ENCODE measurements around the gene SWAP70. TPM values are rescaled to one million over a fixed set of nuclear protein-coding genes. Genes with fewer than 3 reads are reported as not detected.

The SWAP70 gene
- total and polyA plus RNA-seq, 9 of the 15 experiments (the other 6 are each of a cell fraction or from before 2014, with no cell fraction given), result 1.7 to 4.9 (median 3.9) TPM

Other genes starting within 250 kb of the SWAP70 start
- gene ZNF143, start 203.1 kb upstream of the SWAP70 start, total RNA-seq (2014; rRNA removed), result 17.3 and 23.6 TPM in 2 replicates
- 29.8 and 32.9 TPM in 2 replicates for gene ZNF143, start 203.1 kb upstream of the SWAP70 start, total RNA-seq (2014; rRNA removed; fragmentation: Illumina TruSeq; extraction: Trizol)
- gene ZNF143, start 203.1 kb upstream of the SWAP70 start, total RNA-seq (2015; rRNA removed; fragmentation: Illumina TruSeq; extraction: Trizol), result 25.6 and 27.1 TPM in 2 replicates
- gene ZNF143, start 203.1 kb upstream of the SWAP70 start, total RNA-seq (2021), result 26.2 and 30.4 TPM in 2 replicates
- 55.6 and 58.5 TPM in 2 replicates for gene ZNF143, start 203.1 kb upstream of the SWAP70 start, polyA plus RNA-seq (2011; rRNA removed)
- gene ZNF143, start 203.1 kb upstream of the SWAP70 start, polyA plus RNA-seq (2014; fragmentation: Illumina TruSeq; extraction: Trizol), result 21.5 and 28.2 TPM in 2 replicates
- 10 to 100 TPM; 18.4 to 34.4 TPM for gene ZNF143, start 203.1 kb upstream of the SWAP70 start, polyA plus RNA-seq (2014; fragmentation: Nextera tagmentation; extraction: Ambion mirVana)
- gene ZNF143, start 203.1 kb upstream of the SWAP70 start, polyA plus RNA-seq (2014; rRNA removed), result 16.8 and 19.8 TPM in 2 replicates
- gene WEE1, start 90.4 kb upstream of the SWAP70 start, total RNA-seq (2014; rRNA removed), result 62.9 and 66.8 TPM in 2 replicates
- gene WEE1, start 90.4 kb upstream of the SWAP70 start, total RNA-seq (2014; rRNA removed; fragmentation: Illumina TruSeq; extraction: Trizol), result 73.2 and 80.9 TPM in 2 replicates
- gene WEE1, start 90.4 kb upstream of the SWAP70 start, total RNA-seq (2015; rRNA removed; fragmentation: Illumina TruSeq; extraction: Trizol), result 61.6 and 67.4 TPM in 2 replicates
- 82.1 and 82.7 TPM in 2 replicates for gene WEE1, start 90.4 kb upstream of the SWAP70 start, total RNA-seq (2021)
- 81.2 and 99.0 TPM in 2 replicates for gene WEE1, start 90.4 kb upstream of the SWAP70 start, polyA plus RNA-seq (2011; rRNA removed)
- 73.7 and 93.4 TPM in 2 replicates for gene WEE1, start 90.4 kb upstream of the SWAP70 start, polyA plus RNA-seq (2014; fragmentation: Illumina TruSeq; extraction: Trizol)
- 10 to 100 TPM; 21.9 to 30.6 TPM for gene WEE1, start 90.4 kb upstream of the SWAP70 start, polyA plus RNA-seq (2014; fragmentation: Nextera tagmentation; extraction: Ambion mirVana)
- gene WEE1, start 90.4 kb upstream of the SWAP70 start, polyA plus RNA-seq (2014; rRNA removed), result 51.3 and 53.9 TPM in 2 replicates

Data from K562 (cell line).